HL-60 (cell line): ENCODE measurements around the gene SLC2A13.

ENCODE experiments used
- POLR2AphosphoS5 ChIP-seq: IDR thresholded peaks from 2 replicates; pipeline ENCODE4 v1.6.1; 2012; ENCODE audit warnings: low read depth
- TF ChIP-seq, protein P1 (sequence below): IDR thresholded peaks from one replicate; pipeline ENCODE4 v1.5.1; 2011; ENCODE audit warnings: low read length, control low read depth, inconsistent platforms; ENCODE audit not compliant: insufficient read depth
- TF ChIP-seq, protein P2 (sequence below): IDR thresholded peaks from 2 replicates; pipeline ENCODE4 v1.6.1; 2012; ENCODE audit warnings: low read depth; ENCODE audit not compliant: insufficient replicate concordance

- TF ChIP-seq, protein P1, sequence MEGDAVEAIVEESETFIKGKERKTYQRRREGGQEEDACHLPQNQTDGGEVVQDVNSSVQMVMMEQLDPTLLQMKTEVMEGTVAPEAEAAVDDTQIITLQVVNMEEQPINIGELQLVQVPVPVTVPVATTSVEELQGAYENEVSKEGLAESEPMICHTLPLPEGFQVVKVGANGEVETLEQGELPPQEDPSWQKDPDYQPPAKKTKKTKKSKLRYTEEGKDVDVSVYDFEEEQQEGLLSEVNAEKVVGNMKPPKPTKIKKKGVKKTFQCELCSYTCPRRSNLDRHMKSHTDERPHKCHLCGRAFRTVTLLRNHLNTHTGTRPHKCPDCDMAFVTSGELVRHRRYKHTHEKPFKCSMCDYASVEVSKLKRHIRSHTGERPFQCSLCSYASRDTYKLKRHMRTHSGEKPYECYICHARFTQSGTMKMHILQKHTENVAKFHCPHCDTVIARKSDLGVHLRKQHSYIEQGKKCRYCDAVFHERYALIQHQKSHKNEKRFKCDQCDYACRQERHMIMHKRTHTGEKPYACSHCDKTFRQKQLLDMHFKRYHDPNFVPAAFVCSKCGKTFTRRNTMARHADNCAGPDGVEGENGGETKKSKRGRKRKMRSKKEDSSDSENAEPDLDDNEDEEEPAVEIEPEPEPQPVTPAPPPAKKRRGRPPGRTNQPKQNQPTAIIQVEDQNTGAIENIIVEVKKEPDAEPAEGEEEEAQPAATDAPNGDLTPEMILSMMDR: no peak
- TF ChIP-seq POLR2AphosphoS5: no peak
- TF ChIP-seq, protein P2, sequence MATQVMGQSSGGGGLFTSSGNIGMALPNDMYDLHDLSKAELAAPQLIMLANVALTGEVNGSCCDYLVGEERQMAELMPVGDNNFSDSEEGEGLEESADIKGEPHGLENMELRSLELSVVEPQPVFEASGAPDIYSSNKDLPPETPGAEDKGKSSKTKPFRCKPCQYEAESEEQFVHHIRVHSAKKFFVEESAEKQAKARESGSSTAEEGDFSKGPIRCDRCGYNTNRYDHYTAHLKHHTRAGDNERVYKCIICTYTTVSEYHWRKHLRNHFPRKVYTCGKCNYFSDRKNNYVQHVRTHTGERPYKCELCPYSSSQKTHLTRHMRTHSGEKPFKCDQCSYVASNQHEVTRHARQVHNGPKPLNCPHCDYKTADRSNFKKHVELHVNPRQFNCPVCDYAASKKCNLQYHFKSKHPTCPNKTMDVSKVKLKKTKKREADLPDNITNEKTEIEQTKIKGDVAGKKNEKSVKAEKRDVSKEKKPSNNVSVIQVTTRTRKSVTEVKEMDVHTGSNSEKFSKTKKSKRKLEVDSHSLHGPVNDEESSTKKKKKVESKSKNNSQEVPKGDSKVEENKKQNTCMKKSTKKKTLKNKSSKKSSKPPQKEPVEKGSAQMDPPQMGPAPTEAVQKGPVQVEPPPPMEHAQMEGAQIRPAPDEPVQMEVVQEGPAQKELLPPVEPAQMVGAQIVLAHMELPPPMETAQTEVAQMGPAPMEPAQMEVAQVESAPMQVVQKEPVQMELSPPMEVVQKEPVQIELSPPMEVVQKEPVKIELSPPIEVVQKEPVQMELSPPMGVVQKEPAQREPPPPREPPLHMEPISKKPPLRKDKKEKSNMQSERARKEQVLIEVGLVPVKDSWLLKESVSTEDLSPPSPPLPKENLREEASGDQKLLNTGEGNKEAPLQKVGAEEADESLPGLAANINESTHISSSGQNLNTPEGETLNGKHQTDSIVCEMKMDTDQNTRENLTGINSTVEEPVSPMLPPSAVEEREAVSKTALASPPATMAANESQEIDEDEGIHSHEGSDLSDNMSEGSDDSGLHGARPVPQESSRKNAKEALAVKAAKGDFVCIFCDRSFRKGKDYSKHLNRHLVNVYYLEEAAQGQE: no peak
Measured at GRCh38 chr12:40123496-40123895, 17.6 kb upstream of the SLC2A13 start.
